SK-N-SH (cell line): ENCODE measurements around the gene OPCML. TPM values are rescaled to one million over a fixed set of nuclear protein-coding genes. Genes with fewer than 3 reads are reported as not detected.

ENCODE experiments used
- CTCF ChIA-PET: fragments of 300-600, 350-600 bp; formaldehyde crosslinking; extraction: SDS; loops from one replicate; lab custom pipeline; 2021; lab: Yijun Ruan, JAX
- POLR2A ChIA-PET: fragments of 350-600 bp; sonication (Branson Sonifier 250); formaldehyde crosslinking; extraction: SDS; loops from one replicate; lab custom pipeline; 2020; ENCODE audit warnings: antibody characterized with exemption, inconsistent platforms; lab: Yijun Ruan, JAX
- DNase-seq: peaks from one replicate; pipeline ENCODE4 v3.0.0; 2012
- H2AFZ ChIP-seq: fragments of 200-600 bp; sonication (generic); 2 replicates; pipeline ENCODE4 v1.8.1; 2016; ENCODE audit warnings: antibody characterized with exemption, mild to moderate bottlenecking, low read depth
- H3F3A ChIP-seq: fragments of 200-600 bp; sonication (generic); replicated peaks from 2 replicates; pipeline ENCODE3; 2016; ENCODE audit warnings: antibody characterized with exemption, mild to moderate bottlenecking; ENCODE audit not compliant: insufficient read depth
- H3K27ac ChIP-seq, 2 experiments: fragments of 200-500 bp in 1 of 2; fragments of 200-600 bp in 1 of 2; sonication (Bioruptor generic) in 1 of 2; sonication (generic), shearing (Covaris generic) in 1 of 2; 2 replicates each; pipeline versions ENCODE4 v1.5.1 to v1.6.1; 2014 to 2016; ENCODE audit warnings: low read depth in 2 of 2, inconsistent platforms in 1 of 2, low read length in 1 of 2, mild to moderate bottlenecking in 1 of 2, mixed read lengths in 1 of 2
- H3K27me3 ChIP-seq: fragments of 200-600 bp; sonication (generic), shearing (Covaris generic); 2 replicates; pipeline ENCODE4 v1.6.1; 2016; ENCODE audit warnings: mixed run types; ENCODE audit not compliant: insufficient read depth
- H3K36me3 ChIP-seq, 2 experiments: fragments of 200-500 bp in 1 of 2; fragments of 200-600 bp in 1 of 2; sonication (Bioruptor generic) in 1 of 2; sonication (generic) in 1 of 2; replicated peaks in 1 of 2; 2 replicates each; pipeline versions ENCODE3 to v1.5.1; 2014 to 2016; ENCODE audit warnings: low read length in 1 of 2, mild to moderate bottlenecking in 1 of 2; ENCODE audit not compliant: insufficient read depth in 2 of 2, control insufficient read depth in 1 of 2
- H3K4me1 ChIP-seq, 2 experiments: fragments of 200-500 bp in 1 of 2; fragments of 200-600 bp in 1 of 2; sonication (Bioruptor generic) in 1 of 2; sonication (generic), shearing (Covaris generic) in 1 of 2; 2 replicates each; pipeline versions ENCODE4 v1.5.1 to v1.6.1; 2014 to 2016; ENCODE audit warnings: low read depth in 1 of 2, low read length in 1 of 2, mixed run types in 1 of 2; ENCODE audit not compliant: insufficient read depth in 2 of 2, control insufficient read depth in 1 of 2
- H3K4me2 ChIP-seq: fragments of 200-600 bp; sonication (generic), shearing (Covaris generic); 2 replicates; pipeline ENCODE4 v1.6.1; 2017; ENCODE audit warnings: mixed run types
- H3K4me3 ChIP-seq, 2 experiments: fragments of 200-500 bp in 1 of 2; fragments of 200-600 bp in 1 of 2; sonication (Bioruptor generic) in 1 of 2; sonication (generic), shearing (Covaris generic) in 1 of 2; 2 replicates each; pipeline versions ENCODE4 v1.5.1 to v1.8.1; 2014 to 2016; ENCODE audit warnings: low read depth in 2 of 2, inconsistent platforms in 1 of 2, low read length in 1 of 2, mild to moderate bottlenecking in 1 of 2, mixed read lengths in 1 of 2, moderate library complexity in 1 of 2
- H3K79me2 ChIP-seq: fragments of 200-600 bp; sonication (generic); 2 replicates; pipeline ENCODE4 v1.8.1; 2017; ENCODE audit warnings: mild to moderate bottlenecking; ENCODE audit not compliant: insufficient read depth
- H3K9ac ChIP-seq: fragments of 200-600 bp; sonication (generic); 2 replicates; pipeline ENCODE4 v1.6.1; 2017; ENCODE audit warnings: mixed run types
- H3K9me2 ChIP-seq: fragments of 200-600 bp; sonication (generic); 2 replicates; pipeline ENCODE4 v1.6.1; 2017; ENCODE audit warnings: mixed run types
- H3K9me3 ChIP-seq: fragments of 200-600 bp; sonication (generic); 2 replicates; pipeline ENCODE4 v1.6.1; 2017; ENCODE audit warnings: mixed run types, mild to moderate bottlenecking, moderate library complexity
- H4K20me1 ChIP-seq: fragments of 200-600 bp; sonication (generic); 2 replicates; pipeline ENCODE4 v1.6.1; 2017; ENCODE audit warnings: mild to moderate bottlenecking, mixed run types; ENCODE audit not compliant: insufficient read depth
- EP300 ChIP-seq, 2 experiments: IDR thresholded peaks; 2 replicates each; pipeline versions ENCODE4 v1.4.0 to v1.6.1; 2012; ENCODE audit warnings: borderline replicate concordance in 1 of 2, low read depth in 1 of 2, low read length in 1 of 2
- EZH2phosphoT487 ChIP-seq: fragments of 200-600 bp; sonication (generic); IDR thresholded peaks from 2 replicates; pipeline ENCODE4 v1.6.1; 2017; ENCODE audit warnings: low read depth, mixed run types, mild to moderate bottlenecking, antibody characterized with exemption, moderate library complexity, borderline replicate concordance
- FOXJ3 ChIP-seq: sonication (generic); formaldehyde crosslinking; IDR thresholded peaks from 2 replicates; pipeline ENCODE4 v1.5.1; 2020; ENCODE audit warnings: mild to moderate bottlenecking, missing genetic modification reagents
- GABPA ChIP-seq: IDR thresholded peaks from 2 replicates; pipeline ENCODE4 v1.4.0; 2012; ENCODE audit warnings: low read depth, mild to moderate bottlenecking
- JUND ChIP-seq: IDR thresholded peaks from 2 replicates; pipeline ENCODE4 v1.4.0; 2012
- RAD21 ChIP-seq: IDR thresholded peaks from 2 replicates; pipeline ENCODE4 v1.6.1; 2012; ENCODE audit warnings: mild to moderate bottlenecking, low read length
- REST ChIP-seq: IDR thresholded peaks from 2 replicates; pipeline ENCODE4 v1.6.1; 2012; ENCODE audit warnings: mild to moderate bottlenecking, low read depth, low read length, moderate library complexity
- RFX5 ChIP-seq: IDR thresholded peaks from 2 replicates; pipeline ENCODE4 v1.6.1; 2012; ENCODE audit warnings: mild to moderate bottlenecking, improper control_type of control experiment, low read length
- YY1 ChIP-seq: IDR thresholded peaks from 2 replicates; pipeline ENCODE4 v1.4.0; 2012; ENCODE audit warnings: low read depth, mild to moderate bottlenecking
- whole genome bisulfite sequencing: methylation state at CpG from one replicate; pipeline ENCODE4 v1.1.6; 2017; ENCODE audit warnings: low lambda C conversion rate; 5-methylcytosine and 5-hydroxymethylcytosine counted together
- polyA plus RNA-seq, 3 experiments: library from polyadenylated mRNA; depleted of rRNA; stranded (reverse); fragments of >200 nt; gene quantifications; 2 replicates each; pipeline ENCODE4 v1.2.3, GENCODE V29; 2012
- TF ChIP-seq, protein P1 (sequence below): IDR thresholded peaks from 2 replicates; pipeline ENCODE4 v1.4.0; 2012; ENCODE audit warnings: low read depth, borderline replicate concordance

OPCML gene
- polyA plus RNA-seq, 1 of the 3 experiments (the other 2 are of a cell fraction) = not detected

DNA sequence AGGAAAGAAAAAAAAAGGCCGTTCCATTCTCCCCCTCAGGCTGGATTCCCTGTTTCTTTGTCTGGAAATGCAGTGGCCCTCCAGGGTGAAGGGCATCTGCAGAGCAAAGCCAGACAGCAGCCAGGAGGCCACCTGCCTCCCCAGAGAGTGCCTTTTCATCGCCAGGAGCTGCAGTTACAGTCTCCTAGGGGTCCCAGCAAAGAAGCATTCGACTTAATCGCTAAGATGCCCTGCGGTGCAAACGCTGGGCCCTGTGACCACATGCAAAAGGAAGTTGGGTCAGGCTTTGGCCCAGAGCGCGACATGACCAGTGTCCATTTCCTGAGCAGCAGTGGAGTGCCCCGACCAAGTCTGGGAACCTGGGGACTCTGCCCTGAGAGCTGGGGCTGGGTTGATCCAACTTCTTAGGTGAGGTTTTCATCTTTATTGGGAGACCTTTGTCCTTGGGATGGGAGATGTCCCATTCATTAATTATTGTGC lies 304.6 kb downstream of the OPCML start:
- Histone ChIP-seq H4K20me1 (no peaks in the 10 kb centered on the region), H3K79me2 (no peaks in the 10 kb centered on the region), H3K4me2 (no peak overlapping the region), H3K36me3 (no peaks in the 10 kb centered on the region), H3K27me3 (no peaks in the 10 kb centered on the region), H3K27ac (no peak overlapping the region), H3F3A (no peaks in the 10 kb centered on the region), H2AFZ (no peak overlapping the region), H3K9me2 (no peaks in the 10 kb centered on the region), H3K9me3 (no peaks in the 10 kb centered on the region; the same call in 1 of the 2 replicates), H3K4me1 (peaks cover 0 to 25% of the 10 kb centered on the region in 2 experiments; a peak in 2 of 4 replicates), H3K9ac (no peak overlapping the region), H3K4me3 (no peak overlapping the region)
- TF ChIP-seq FOXJ3 (CRISPR knock-in tag) (no peak), EP300 (IDR thresholded peaks at IDR 0.05; ENCODE audit: borderline replicate concordance in 1 of 2, low read depth in 1 of 2, low read length in 1 of 2) (peak in 1 of 2 experiments; percentile 63; a peak in 1 of 4 replicates), RFX5 (no peak), GABPA (no peak), RAD21 (no peak), YY1 (no peak)
- peak; percentile 61 for DNase-seq
- ChIA-PET POLR2A (no interaction called here), CTCF (interaction anchor here (1.3 kb wide), 1 partner anchor 145 kb away, joined by 3 read pairs; no protein-coding TSS in a partner anchor)
- WGBS = 21% methylated on average over 5 of the region's 9 CpGs

DNA sequence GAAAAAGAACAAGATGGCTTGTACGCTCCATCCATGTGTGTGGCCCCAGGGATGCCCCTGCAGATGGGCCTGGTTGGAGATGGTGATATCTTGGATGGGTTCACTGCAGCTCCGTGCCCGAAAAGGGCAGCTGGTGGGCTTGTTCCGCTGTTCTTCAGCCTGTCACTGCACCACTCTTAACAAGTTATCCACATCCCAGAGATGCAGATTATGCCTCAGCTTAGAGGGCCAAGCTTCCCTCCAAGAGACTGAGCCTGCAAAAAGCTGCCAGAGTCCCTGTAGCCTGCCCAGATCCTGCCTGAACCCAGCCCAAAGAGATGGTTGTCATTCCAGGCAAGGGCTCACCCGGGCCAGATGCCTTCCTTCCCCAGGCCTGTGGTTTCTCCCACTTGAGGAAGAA lies 308.0 kb downstream of the OPCML start:
- Histone ChIP-seq H3K79me2 (no peaks in the 10 kb centered on the region), H3K4me1 (peaks cover 0 to 25% of the 10 kb centered on the region in 2 experiments; a peak in 2 of 4 replicates), H3K4me3 (no peak overlapping the region), H3K9me2 (no peaks in the 10 kb centered on the region), H3K27me3 (no peaks in the 10 kb centered on the region), H2AFZ (no peak overlapping the region), H3K9me3 (no peaks in the 10 kb centered on the region; the same call in 1 of the 2 replicates), H3K4me2 (no peak overlapping the region), H3K36me3 (no peaks in the 10 kb centered on the region), H3F3A (no peaks in the 10 kb centered on the region), H3K9ac (no peak overlapping the region), H3K27ac (no peak overlapping the region), H4K20me1 (no peaks in the 10 kb centered on the region)
- DNase-seq = no peak
- ChIA-PET POLR2A (no interaction called here), CTCF (no interaction called here)
- TF ChIP-seq, protein P1, sequence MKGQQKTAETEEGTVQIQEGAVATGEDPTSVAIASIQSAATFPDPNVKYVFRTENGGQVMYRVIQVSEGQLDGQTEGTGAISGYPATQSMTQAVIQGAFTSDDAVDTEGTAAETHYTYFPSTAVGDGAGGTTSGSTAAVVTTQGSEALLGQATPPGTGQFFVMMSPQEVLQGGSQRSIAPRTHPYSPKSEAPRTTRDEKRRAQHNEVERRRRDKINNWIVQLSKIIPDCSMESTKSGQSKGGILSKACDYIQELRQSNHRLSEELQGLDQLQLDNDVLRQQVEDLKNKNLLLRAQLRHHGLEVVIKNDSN = no peak
- TF ChIP-seq GABPA (no peak), JUND (no peak), EZH2phosphoT487 (no peak), REST (no peak)
- 18% methylated on average over 2 of the region's 5 CpGs for WGBS
